Inflammatory macrophage treated with lipopolysaccharide for 4 hours (primary cell): ENCODE data around the gene WRAP53.
"Not testable (repeated sequence)": the region's sequence is repeated elsewhere in the genome, so short reads cannot be mapped to it uniquely, and the experiment has no call there.

ENCODE experiments used
- DNase-seq: peaks from one replicate; pipeline ENCODE4 v3.0.0-alpha.2; 2020

WRAP53 gene

DNA sequence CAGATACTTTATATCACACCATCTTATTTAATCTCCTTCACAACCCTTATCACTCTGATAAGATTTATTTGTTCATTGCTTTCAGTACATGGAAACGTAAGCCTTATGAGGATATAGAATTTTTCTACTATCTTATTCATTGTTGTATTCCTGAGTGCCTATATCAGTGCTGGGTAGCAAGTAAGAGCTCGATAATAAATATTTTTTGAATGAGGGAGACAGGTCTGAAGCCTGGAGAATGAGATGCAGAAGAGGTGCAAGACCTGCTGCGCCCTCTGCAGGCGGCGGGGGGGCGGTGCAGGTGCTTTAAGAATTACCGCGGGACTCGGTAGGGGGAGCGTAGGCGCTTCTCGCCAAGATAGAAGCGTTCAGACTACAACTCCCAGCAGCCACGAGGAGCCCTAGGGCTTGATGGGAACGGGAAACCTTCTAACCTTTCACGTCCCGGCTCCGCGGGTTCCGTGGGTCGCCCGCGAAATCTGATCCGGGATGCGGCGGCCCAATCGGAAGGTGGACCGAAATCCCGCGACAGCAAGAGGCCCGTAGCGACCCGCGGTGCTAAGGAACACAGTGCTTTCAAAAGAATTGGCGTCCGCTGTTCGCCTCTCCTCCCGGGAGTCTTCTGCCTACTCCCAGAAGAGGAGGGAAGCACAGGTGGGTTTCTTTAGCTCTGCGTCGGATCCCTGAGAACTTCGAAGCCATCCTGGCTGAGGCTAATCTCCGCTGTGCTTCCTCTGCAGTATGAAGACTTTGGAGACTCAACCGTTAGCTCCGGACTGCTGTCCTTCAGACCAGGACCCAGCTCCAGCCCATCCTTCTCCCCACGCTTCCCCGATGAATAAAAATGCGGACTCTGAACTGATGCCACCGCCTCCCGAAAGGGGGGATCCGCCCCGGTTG is at the start of gene WRAP53:
Gene WRAP53, plus strand, starts transcription at position 570 of the 900 bp plus-strand sequence. Its CDS starts 172 bp downstream, at position 742.
- peak; percentile 98 for DNase-seq

DNA sequence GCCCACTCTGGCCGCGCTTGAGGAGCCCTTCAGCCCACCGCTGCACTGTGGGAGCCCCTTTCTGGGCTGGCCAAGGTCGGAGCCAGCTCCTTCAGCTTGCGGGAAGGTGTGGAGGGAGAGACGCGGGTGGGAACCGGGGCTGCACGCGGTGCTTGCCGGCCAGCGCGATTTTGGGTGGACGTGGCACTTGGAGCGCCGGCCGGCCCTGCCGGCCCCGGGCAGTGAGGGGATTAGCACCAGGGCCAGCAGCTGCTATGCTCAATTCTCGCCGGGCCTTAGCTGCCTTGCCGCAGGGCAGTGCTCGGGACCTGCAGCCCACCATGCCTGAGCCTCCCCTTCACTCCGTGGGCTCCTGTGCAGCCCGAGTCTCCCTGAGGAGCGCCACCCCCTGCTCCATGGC is 47.5 kb upstream of the WRAP53 start:
- no peak for DNase-seq

- DNase-seq, result not testable (repeated sequence)
Observed at GRCh38 chr17:7641635-7642034, 46.6 kb upstream of the WRAP53 start.

DNA sequence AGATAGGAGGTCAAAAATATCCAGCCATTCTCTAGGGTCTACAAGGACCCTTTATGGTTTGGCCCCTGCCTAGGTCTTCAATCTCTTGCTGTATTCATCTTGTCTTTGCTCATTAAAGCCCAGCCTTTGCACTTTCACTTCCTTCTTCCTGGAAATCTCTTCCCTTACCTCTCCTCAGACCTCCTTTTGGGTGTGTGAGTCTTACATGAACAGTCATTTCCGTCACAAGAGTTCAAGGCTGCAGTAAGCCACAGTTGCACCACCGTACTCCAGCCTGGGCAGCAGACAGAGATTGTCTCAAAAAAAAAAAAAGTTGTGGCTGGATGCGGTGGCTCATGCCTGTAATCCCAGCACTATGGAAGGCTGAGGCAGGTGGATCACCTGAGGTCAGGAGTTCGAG is 43.5 kb upstream of the WRAP53 start:
- peak; percentile 88 for DNase-seq

- DNase-seq, result no peak
Observed at GRCh38 chr17:7646457-7646856, 41.8 kb upstream of the WRAP53 start.

GRCh38 chr17:7647018-7647417 is 41.3 kb upstream of the WRAP53 start:
- DNase-seq, result peak; percentile 79

DNA sequence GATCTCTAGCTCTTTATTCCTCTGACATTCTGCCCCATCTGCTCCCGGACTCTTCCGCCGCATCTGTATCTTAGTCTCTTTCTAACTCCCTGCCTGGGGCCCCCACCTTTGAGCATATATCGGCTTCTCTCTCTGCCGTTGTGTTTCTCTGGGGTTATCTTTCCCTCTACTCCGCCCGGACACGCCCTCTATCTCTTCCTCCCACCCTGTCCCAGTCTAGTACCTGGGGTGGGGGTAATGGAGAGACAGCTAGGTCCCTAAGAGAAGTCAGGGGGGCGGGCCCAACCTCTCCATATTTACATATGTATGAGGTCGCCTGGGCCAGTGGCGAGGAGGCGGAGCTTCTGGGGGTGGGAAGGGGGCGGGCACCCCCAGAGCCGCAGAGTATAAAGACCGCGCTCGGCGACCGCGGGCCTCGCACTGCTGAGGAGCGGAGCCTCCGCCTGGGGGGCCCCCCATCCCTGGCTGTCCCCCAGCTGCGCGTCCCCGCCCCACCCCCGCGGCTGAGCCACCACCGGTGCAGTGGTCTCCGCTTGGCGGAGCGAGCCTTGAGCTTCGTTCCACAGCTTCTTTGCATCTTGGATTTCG is 37.7 kb upstream of the WRAP53 start, which contains the start of gene ATP1B2:
Gene ATP1B2, plus strand, starts transcription at position 418 of the 588 bp plus-strand sequence. CDS start 593 bp downstream, outside the sequence.
- peak; percentile 49 for DNase-seq

DNA sequence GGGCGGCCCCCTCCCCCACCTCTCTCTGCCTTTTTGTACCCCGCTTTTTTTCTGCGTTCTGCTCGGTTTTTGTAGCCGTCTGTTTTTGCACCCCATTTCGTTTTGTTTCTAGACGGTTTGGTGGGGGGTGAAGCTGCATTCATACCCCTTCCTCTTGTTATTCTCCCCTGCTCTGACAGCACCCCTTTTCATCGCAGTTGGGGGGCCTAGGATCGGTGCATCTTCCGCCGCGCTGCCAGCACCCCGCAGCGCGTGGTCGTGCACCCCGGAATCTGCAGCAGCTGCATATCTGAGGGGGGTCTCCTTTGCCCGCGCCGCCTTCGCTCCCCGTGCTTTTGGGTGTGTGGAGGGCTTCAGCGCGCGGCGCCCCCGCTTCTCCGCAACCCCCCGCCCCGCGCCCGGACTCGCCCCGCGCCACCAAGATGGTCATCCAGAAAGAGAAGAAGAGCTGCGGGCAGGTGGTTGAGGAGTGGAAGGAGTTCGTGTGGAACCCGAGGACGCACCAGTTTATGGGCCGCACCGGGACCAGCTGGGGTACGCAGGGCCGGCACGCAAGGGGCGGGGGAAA is 37.1 kb upstream of the WRAP53 start:
- no peak for DNase-seq

GRCh38 chr17:7651665-7652387 is 36.5 kb upstream of the WRAP53 start:
- no peak for DNase-seq

DNA sequence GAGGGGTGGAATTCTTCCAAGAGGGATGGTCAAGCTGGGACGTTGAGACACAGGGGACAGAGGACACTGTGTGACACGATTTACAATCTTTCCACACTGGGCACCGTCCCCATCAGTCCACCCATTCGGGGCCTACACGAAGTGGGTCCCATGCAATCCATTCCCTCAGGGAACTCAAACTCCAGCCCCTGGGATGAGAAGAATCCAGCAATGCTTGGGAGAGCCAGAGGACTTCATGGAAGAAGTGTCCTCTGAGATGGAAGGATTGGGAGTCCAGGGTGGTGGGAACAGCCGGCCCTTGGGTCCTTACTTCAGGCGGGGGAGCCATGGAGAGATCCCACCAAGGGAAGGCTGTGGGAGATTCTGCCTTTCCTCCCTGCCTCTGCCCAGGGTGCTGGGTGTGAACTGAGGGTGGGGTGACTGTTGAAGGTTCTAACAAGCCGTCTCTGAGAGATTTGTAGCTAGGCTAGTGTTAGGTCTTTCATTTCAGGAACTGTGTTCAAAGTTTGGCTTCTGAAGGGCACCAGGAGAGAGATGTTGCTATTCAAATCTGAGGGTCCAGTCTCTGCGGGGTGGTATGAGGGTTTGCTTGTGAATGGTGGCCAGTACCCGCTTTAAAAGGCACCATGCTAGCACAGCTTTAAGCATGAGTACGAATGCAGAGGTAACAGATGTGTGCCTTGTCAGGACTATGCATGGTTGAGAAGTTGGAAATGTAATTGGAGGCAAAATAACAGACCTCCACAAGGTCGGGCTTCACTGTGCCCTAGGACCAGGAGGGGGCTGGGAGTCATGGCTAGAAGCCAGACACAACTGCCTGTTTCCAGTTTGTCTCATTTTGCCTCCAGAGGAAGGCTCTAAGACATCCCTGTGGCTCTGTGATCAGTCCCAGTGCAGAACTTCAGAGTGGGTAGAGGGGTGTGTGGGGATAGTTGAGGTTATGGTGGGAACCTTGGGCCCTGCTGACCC is 35.6 kb upstream of the WRAP53 start:
- DNase-seq, result no peak

- no peak for DNase-seq
Observed at GRCh38 chr17:7654832-7655540, 33.3 kb upstream of the WRAP53 start.

GRCh38 chr17:7655541-7655840 is 32.8 kb upstream of the WRAP53 start:
- no peak for DNase-seq

- DNase-seq, result no peak
Observed at GRCh38 chr17:7656958-7657609, 31.2 kb upstream of the WRAP53 start.

DNA sequence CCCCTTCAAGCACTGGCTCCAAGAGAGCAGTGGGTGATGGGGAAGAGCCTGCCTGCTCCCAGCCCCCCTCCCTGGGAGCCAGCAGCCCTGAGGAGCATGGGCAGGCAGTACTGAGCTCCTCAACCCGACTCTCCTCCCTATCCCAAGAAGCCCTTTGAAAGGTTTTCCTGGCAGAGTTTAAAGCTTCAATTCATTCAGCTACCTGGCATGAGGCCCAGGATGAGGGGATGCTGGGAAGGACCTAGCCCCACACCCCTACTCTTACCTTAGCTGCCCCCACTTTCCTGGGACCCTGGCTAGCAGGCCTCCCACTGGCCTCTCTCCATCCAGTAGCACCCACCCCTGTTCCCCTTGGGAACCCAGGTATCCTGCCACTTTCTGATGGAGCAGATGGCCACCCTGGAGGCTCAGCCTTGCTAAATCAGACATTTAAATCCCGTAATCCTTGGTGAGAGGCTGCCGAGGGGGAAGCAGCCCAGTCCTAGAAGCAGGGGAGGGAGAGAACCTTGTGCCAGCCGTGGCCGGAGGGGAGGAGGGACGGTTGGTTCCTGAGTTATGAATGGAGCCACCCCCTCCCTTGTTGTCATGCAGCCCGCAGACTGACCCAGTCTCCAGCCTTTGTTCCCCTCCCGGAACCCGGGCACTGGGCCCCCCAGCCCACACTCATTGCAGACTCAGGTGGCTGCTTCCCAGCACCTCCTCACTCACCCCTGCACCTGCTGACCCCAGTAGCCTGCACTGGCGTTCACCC is 20.4 kb upstream of the WRAP53 start:
- DNase-seq, result no peak

DNA sequence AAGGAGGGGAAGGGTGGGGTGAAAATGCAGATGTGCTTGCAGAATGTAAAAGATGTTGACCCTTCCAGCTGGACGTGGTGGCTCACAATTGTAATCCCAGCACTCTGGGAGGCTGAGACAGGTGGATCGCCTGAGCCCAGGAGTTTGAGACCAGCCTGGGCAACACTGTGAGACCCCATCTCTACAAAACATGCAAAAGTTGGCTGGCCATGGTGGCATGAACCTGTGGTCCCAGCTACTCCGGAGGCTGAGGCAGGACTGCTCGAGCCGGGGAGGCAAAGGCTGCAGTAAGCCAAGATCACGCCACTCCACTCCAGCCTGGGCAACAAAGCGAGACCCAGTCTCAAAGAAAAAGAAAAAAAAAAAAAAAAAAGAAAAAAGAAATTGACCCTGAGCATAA is 19.8 kb upstream of the WRAP53 start:
- no peak for DNase-seq

- peak; percentile 53 for DNase-seq
Observed at GRCh38 chr17:7673239-7673638, 15.0 kb upstream of the WRAP53 start.

DNA sequence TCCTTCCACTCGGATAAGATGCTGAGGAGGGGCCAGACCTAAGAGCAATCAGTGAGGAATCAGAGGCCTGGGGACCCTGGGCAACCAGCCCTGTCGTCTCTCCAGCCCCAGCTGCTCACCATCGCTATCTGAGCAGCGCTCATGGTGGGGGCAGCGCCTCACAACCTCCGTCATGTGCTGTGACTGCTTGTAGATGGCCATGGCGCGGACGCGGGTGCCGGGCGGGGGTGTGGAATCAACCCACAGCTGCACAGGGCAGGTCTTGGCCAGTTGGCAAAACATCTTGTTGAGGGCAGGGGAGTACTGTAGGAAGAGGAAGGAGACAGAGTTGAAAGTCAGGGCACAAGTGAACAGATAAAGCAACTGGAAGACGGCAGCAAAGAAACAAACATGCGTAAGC is 13.3 kb upstream of the WRAP53 start:
- no peak for DNase-seq

DNA sequence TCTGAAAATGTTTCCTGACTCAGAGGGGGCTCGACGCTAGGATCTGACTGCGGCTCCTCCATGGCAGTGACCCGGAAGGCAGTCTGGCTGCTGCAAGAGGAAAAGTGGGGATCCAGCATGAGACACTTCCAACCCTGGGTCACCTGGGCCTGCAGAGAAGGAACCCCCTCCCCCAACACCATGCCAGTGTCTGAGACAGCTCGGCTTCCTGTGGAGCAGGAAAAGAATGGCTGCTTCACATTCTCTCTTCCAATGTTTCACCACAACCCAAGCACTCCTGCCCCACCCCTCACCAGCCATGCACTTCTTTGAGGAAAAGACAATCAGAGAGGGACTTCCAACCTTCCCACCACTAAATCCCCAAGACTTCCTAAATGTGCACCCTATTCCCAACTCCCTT is 11.7 kb upstream of the WRAP53 start:
- DNase-seq, result no peak

DNA sequence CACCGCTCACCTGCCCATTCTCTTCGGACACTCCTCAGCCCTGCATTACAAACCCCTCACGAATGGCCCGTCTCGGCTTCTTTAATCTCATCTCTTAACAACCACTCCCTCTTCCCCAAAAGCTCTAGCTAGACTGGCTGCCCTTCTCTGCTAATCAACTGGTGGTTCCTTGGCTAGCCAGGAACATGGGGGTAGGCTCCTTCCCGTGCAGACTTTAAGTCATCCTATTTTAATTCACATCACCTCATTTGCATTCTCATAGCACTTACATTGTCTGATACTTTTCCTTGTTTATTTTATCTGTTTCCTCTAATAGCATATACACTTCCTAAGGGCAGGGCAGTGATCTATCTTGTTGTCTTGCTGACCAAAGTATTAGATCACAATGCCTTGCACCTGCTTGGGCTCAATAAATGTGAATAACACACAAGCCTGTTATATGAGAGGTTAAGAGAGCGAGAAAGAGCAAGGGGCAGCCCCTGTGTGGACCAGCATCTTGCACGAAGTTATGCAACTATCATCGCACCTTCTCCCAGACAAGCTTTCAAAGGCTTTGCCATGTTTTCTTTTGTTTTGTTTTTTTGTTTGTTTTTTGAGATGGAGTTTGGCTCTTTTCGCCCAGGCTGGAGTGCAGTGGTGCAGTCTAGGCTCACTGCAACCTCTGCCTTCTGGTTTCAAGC is 10.7 kb upstream of the WRAP53 start:
- DNase-seq, result no peak
